Astrocyte of the cerebellum (primary cell): ENCODE measurements around the gene RFC1.

Experiments used
- DNase-seq: peaks from one replicate; pipeline ENCODE4 v3.0.0-alpha.2; 2011; ENCODE audit warnings: low read depth
- H3K4me3 ChIP-seq: 2 replicates; pipeline ENCODE4 v1.5.1; 2011; ENCODE audit warnings: mild to moderate bottlenecking, low read depth, low read length, moderate library complexity
- in situ Hi-C: cut with HindIII; loops from 2 replicates; pipeline ENCODE4 v1.10.0; 2017; ENCODE audit warnings: low sequenced_read_pairs
- TF ChIP-seq, protein P1 (sequence below): IDR thresholded peaks from 2 replicates; pipeline ENCODE4 v1.5.1; 2012; ENCODE audit warnings: low read length, low read depth, moderate library complexity, mild to moderate bottlenecking; ENCODE audit errors: missing control alignments

The RFC1 gene

GRCh38 chr4:39256436-39256835 lies 109.7 kb downstream of the RFC1 start:
- in situ Hi-C loops, result no loop called here
- no peak overlapping the region for H3K4me3 ChIP-seq
- DNase-seq, result peak; percentile 15
- TF ChIP-seq, protein P1, sequence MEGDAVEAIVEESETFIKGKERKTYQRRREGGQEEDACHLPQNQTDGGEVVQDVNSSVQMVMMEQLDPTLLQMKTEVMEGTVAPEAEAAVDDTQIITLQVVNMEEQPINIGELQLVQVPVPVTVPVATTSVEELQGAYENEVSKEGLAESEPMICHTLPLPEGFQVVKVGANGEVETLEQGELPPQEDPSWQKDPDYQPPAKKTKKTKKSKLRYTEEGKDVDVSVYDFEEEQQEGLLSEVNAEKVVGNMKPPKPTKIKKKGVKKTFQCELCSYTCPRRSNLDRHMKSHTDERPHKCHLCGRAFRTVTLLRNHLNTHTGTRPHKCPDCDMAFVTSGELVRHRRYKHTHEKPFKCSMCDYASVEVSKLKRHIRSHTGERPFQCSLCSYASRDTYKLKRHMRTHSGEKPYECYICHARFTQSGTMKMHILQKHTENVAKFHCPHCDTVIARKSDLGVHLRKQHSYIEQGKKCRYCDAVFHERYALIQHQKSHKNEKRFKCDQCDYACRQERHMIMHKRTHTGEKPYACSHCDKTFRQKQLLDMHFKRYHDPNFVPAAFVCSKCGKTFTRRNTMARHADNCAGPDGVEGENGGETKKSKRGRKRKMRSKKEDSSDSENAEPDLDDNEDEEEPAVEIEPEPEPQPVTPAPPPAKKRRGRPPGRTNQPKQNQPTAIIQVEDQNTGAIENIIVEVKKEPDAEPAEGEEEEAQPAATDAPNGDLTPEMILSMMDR, result no peak

- no peak overlapping the region for H3K4me3 ChIP-seq
- in situ Hi-C loops, result no loop called here
- TF ChIP-seq, protein P1, result no peak
- no peak for DNase-seq
These were observed 110.3 kb downstream of the RFC1 start for GRCh38 chr4:39255871-39256270.

DNA sequence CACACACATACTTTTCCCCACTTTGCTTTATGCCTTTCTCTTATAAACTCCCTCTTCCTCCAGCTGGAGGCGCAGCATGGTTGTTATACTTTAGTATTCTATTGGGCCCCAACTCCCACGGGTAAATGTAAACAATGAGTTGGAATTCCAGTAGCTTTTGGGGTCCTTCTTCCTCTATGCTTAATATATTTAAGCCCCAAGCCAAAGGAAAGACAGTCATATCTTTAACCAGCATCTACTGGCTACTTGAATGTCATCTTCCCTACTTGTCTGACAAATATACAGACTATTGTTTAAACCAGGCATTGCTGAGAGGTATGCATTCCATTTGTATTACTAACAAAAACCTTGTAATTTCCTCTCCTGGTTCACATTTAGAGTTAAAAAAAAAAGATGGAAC lies 110.9 kb downstream of the RFC1 start:
- DNase-seq, result peak; percentile 44
- no peak overlapping the region for H3K4me3 ChIP-seq
- TF ChIP-seq, protein P1, result peak; percentile 24
- in situ Hi-C loops, result no loop called here

DNA sequence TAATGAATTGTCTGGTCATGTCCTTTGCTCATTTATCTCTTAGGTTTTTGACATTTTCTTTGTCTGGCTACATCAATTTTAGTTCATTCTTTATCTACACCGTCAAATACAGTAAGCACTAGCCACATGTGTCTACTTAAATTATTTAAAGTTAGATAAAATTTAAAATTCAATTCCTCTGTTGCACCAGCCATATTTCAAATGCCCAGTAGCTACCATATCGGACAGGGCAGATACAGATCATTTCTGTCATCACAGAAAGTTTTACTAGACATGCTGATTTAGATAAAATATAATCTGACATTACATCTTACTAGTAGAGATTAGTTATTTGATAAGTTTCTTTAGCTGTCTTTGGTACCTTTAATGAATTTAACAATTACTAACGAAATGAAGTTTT lies 122.7 kb downstream of the RFC1 start:
- no peak for DNase-seq
- TF ChIP-seq, protein P1, result no peak
- in situ Hi-C loops, result no loop called here
- H3K4me3 ChIP-seq, result no peak overlapping the region
